Mesenchymal stem cell (in vitro differentiated cells and primary cell): Measurements from ENCODE around the gene ZDHHC23.

ENCODE experiments used
- DNase-seq: peaks from one replicate; pipeline ENCODE4 v3.0.0-alpha.2; 2013
- H2AFZ ChIP-seq: one replicate; pipeline ENCODE4 v1.6.1; 2013; ENCODE audit warnings: low read depth, mild to moderate bottlenecking, control low read depth, inconsistent platforms, low read length, moderate library complexity
- H2AK5ac ChIP-seq: 2 replicates; pipeline ENCODE4 v1.6.1; 2013; ENCODE audit warnings: low read length, moderate library complexity, mild to moderate bottlenecking, inconsistent platforms; ENCODE audit not compliant: severe bottlenecking
- H2BK120ac ChIP-seq: one replicate; pipeline ENCODE4 v1.6.1; 2013; ENCODE audit warnings: low read depth, mild to moderate bottlenecking, inconsistent platforms, low read length, moderate library complexity
- H2BK12ac ChIP-seq, 2 experiments: one replicate each; pipeline ENCODE4 v1.6.1; 2013; ENCODE audit warnings: inconsistent platforms in 2 of 2, low read length in 2 of 2, mild to moderate bottlenecking in 2 of 2, moderate library complexity in 2 of 2, control low read depth in 1 of 2
- H2BK15ac ChIP-seq: one replicate; pipeline ENCODE4 v1.6.1; 2013; ENCODE audit warnings: mild to moderate bottlenecking, low read depth, inconsistent platforms; ENCODE audit not compliant: poor library complexity, severe bottlenecking
- H2BK5ac ChIP-seq: 2 replicates; pipeline ENCODE4 v1.6.1; 2013; ENCODE audit warnings: low read depth, mild to moderate bottlenecking, low read length, control low read depth, inconsistent platforms; ENCODE audit not compliant: poor library complexity, severe bottlenecking
- H3K14ac ChIP-seq, 2 experiments: one replicate each; pipeline ENCODE4 v1.6.1; 2013; ENCODE audit warnings: inconsistent platforms in 2 of 2, low read length in 2 of 2, control low read depth in 1 of 2, mild to moderate bottlenecking in 1 of 2, moderate library complexity in 1 of 2
- H3K18ac ChIP-seq, 2 experiments: one replicate each; pipeline ENCODE4 v1.6.1; 2013; ENCODE audit warnings: inconsistent platforms in 2 of 2, low read length in 2 of 2, control low read depth in 1 of 2, low read depth in 1 of 2, mild to moderate bottlenecking in 1 of 2
- H3K23ac ChIP-seq, 2 experiments: one replicate each; pipeline ENCODE4 v1.6.1; 2013; ENCODE audit warnings: inconsistent platforms in 2 of 2, low read length in 2 of 2, mild to moderate bottlenecking in 2 of 2, moderate library complexity in 2 of 2, control low read depth in 1 of 2
- H3K27ac ChIP-seq: 2 replicates; pipeline ENCODE4 v1.5.1; 2013; ENCODE audit warnings: mild to moderate bottlenecking, moderate library complexity, low read length, control low read depth, inconsistent platforms; ENCODE audit not compliant: poor library complexity, severe bottlenecking
- H3K27me3 ChIP-seq, 2 experiments: 2 replicates each; pipeline versions ENCODE4 v1.6.1 to v1.7.0; 2013; ENCODE audit warnings: low read length in 2 of 2, mild to moderate bottlenecking in 2 of 2, moderate library complexity in 2 of 2, control low read depth in 1 of 2, inconsistent platforms in 1 of 2; ENCODE audit not compliant: control insufficient read depth in 1 of 2, insufficient read depth in 1 of 2
- H3K36me3 ChIP-seq, 2 experiments: 2 replicates each; pipeline versions ENCODE4 v1.6.1 to v1.7.0; 2013; ENCODE audit warnings: low read length in 2 of 2, control low read depth in 1 of 2, inconsistent platforms in 1 of 2, low read depth in 1 of 2, mild to moderate bottlenecking in 1 of 2; ENCODE audit not compliant: insufficient read depth in 2 of 2, control insufficient read depth in 1 of 2
- H3K4ac ChIP-seq, 2 experiments: one replicate each; pipeline ENCODE4 v1.6.1; 2013; ENCODE audit warnings: inconsistent platforms in 2 of 2, low read length in 2 of 2, mild to moderate bottlenecking in 2 of 2, moderate library complexity in 2 of 2, control low read depth in 1 of 2, low read depth in 1 of 2
- H3K4me1 ChIP-seq: 2 replicates; pipeline ENCODE4 v1.6.1; 2013; ENCODE audit warnings: low read depth, low read length, control low read depth; ENCODE audit not compliant: control insufficient read depth, insufficient read depth
- H3K4me2 ChIP-seq: 2 replicates; pipeline ENCODE4 v1.6.1; 2013; ENCODE audit warnings: low read length, mild to moderate bottlenecking, inconsistent platforms; ENCODE audit not compliant: poor library complexity, severe bottlenecking
- H3K4me3 ChIP-seq, 2 experiments: 2 replicates each; pipeline versions ENCODE4 v1.5.1 to v1.7.0; 2013; ENCODE audit warnings: low read length in 2 of 2, mild to moderate bottlenecking in 2 of 2, control low read depth in 1 of 2, low read depth in 1 of 2; ENCODE audit not compliant: insufficient read depth in 1 of 2
- H3K79me1 ChIP-seq: replicated peaks from 2 replicates; pipeline ENCODE4 v1.6.1; 2013; ENCODE audit warnings: mild to moderate bottlenecking, control low read depth, low read length, inconsistent platforms; ENCODE audit not compliant: poor library complexity, severe bottlenecking
- H3K9ac ChIP-seq: 2 replicates; pipeline ENCODE4 v1.7.0; 2013; ENCODE audit warnings: mild to moderate bottlenecking, low read length, moderate library complexity
- H3K9me3 ChIP-seq: 2 replicates; pipeline ENCODE4 v1.7.0; 2013; ENCODE audit warnings: mild to moderate bottlenecking, low read length; ENCODE audit not compliant: control insufficient read depth
- H4K8ac ChIP-seq: one replicate; pipeline ENCODE4 v1.6.1; 2013; ENCODE audit warnings: inconsistent platforms, mild to moderate bottlenecking, low read length, moderate library complexity
- H4K91ac ChIP-seq: one replicate; pipeline ENCODE4 v1.6.1; 2013; ENCODE audit warnings: mild to moderate bottlenecking, low read length, inconsistent platforms
- WGBS: methylation state at CpG from one replicate; pipeline ENCODE4 v1.1.7; 2013; ENCODE audit warnings: mixed read lengths; 5-methylcytosine and 5-hydroxymethylcytosine counted together

The ZDHHC23 gene

GRCh38 chr3:113910966-113911365, 36.8 kb upstream of the ZDHHC23 start:
- Histone ChIP-seq H3K27ac (no peak overlapping the region), H4K91ac (no peak overlapping the region), H3K14ac (no peak overlapping the region), H2BK120ac (no peak overlapping the region), H3K23ac (no peak overlapping the region), H3K4me2 (no peak overlapping the region), H3K4me3 (no peak overlapping the region), H3K4me1 (no peaks in the 10 kb centered on the region), H4K8ac (no peak overlapping the region), H3K79me1 (no peaks in the 10 kb centered on the region), H2BK12ac (no peak overlapping the region), H2BK15ac (no peak overlapping the region), H3K36me3 (no peaks in the 10 kb centered on the region), H3K9ac (no peak overlapping the region), H3K9me3 (no peaks in the 10 kb centered on the region), H2AK5ac (no peak overlapping the region), H3K27me3 (no peaks in the 10 kb centered on the region), H2BK5ac (no peak overlapping the region), H2AFZ (no peak overlapping the region), H3K4ac (no peak overlapping the region), H3K18ac (no peak overlapping the region)
- WGBS: 86% methylated on average over 5 of the region's 5 CpGs
- DNase-seq: peak; percentile 5

GRCh38 chr3:113912552-113913236, 35.1 kb upstream of the ZDHHC23 start:
- Histone ChIP-seq H3K23ac (no peak overlapping the region), H3K4ac (peak overlapping the region in 1 of 2 experiments; percentile 51), H3K4me2 (no peak overlapping the region), H3K27ac (no peak overlapping the region), H3K4me3 (peak overlapping the region in 1 of 2 experiments; percentile 49), H4K8ac (no peak overlapping the region), H2BK12ac (no peak overlapping the region), H4K91ac (no peak overlapping the region), H3K14ac (no peak overlapping the region), H2BK15ac (no peak overlapping the region), H2BK5ac (no peak overlapping the region), H2AFZ (no peak overlapping the region), H2AK5ac (no peak overlapping the region), H3K79me1 (no peaks in the 10 kb centered on the region), H3K9ac (peak overlapping the region; percentile 40), H2BK120ac (no peak overlapping the region), H3K9me3 (no peaks in the 10 kb centered on the region), H3K36me3 (no peaks in the 10 kb centered on the region), H3K4me1 (no peaks in the 10 kb centered on the region), H3K27me3 (no peaks in the 10 kb centered on the region), H3K18ac (no peak overlapping the region)
- WGBS: 25% methylated on average over 2 of the region's 3 CpGs
- DNase-seq: peak; percentile 75

- no peak overlapping the region for H2AK5ac ChIP-seq
- H3K4me1 ChIP-seq: no peaks in the 10 kb centered on the region
- no peaks in the 10 kb centered on the region for H3K9me3 ChIP-seq
- H3K27ac ChIP-seq: no peak overlapping the region
- no peak overlapping the region for H3K14ac ChIP-seq
- H3K23ac ChIP-seq: no peak overlapping the region
- H4K91ac ChIP-seq: no peak overlapping the region
- no peak overlapping the region for H3K4me2 ChIP-seq
- no peak overlapping the region for H2BK5ac ChIP-seq
- no peak overlapping the region for H3K9ac ChIP-seq
- WGBS: 100% methylated on average over 1 of the region's 2 CpGs
- H3K4ac ChIP-seq: no peak overlapping the region
- H3K27me3 ChIP-seq: no peaks in the 10 kb centered on the region
- H3K36me3 ChIP-seq: no peaks in the 10 kb centered on the region
- H2BK12ac ChIP-seq: no peak overlapping the region
- no peak overlapping the region for H4K8ac ChIP-seq
- no peak overlapping the region for H2BK15ac ChIP-seq
- H2BK120ac ChIP-seq: no peak overlapping the region
- H2AFZ ChIP-seq: no peak overlapping the region
- no peak overlapping the region for H3K4me3 ChIP-seq
- H3K79me1 ChIP-seq: no peaks in the 10 kb centered on the region
- DNase-seq: no peak
- no peak overlapping the region for H3K18ac ChIP-seq
Measured at GRCh38 chr3:113914646-113915045, 33.2 kb upstream of the ZDHHC23 start.

DNA sequence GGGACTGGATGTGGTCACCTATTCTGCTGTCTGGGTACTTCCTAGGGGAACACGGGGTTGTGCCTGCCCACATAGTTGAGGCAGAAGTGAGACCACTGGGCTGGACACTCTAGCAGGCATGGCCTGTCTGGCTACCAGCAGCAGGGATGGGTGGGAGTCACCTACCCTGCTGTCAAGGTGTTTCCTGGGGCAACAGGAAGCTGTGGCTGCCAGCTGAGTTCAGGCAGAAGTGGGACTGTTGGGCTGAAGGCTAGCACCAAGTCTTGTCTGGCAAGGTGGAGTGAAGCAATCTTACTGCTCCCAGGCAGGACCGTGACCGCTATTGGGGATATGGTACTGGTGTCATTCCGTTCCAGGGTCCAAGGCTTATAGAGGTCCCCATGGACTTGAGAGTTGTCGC, 20.3 kb upstream of the ZDHHC23 start:
- Histone ChIP-seq H3K27me3 (no peaks in the 10 kb centered on the region), H3K9me3 (peaks cover 14% of the 10 kb centered on the region), H3K18ac (no peak overlapping the region), H2AFZ (no peak overlapping the region), H3K4me2 (no peak overlapping the region), H2AK5ac (no peak overlapping the region), H3K9ac (no peak overlapping the region), H3K4me3 (no peak overlapping the region), H2BK120ac (no peak overlapping the region), H4K91ac (peak overlapping the region; percentile 61), H3K4me1 (no peaks in the 10 kb centered on the region), H3K4ac (no peak overlapping the region), H2BK15ac (no peak overlapping the region), H4K8ac (no peak overlapping the region), H2BK12ac (no peak overlapping the region), H2BK5ac (no peak overlapping the region), H3K79me1 (no peaks in the 10 kb centered on the region), H3K27ac (no peak overlapping the region), H3K14ac (no peak overlapping the region), H3K23ac (no peak overlapping the region), H3K36me3 (no peaks in the 10 kb centered on the region)
- DNase-seq: no peak
- WGBS: 93% methylated on average over 5 of the region's 5 CpGs
